Upper lobe of left lung (tissue), 6 donors: ENCODE results near the gene SLC35C1. TPM values are rescaled to one million over a fixed set of nuclear protein-coding genes. Genes with fewer than 3 reads are reported as not detected.
A peak's percentile ranks its signal among the peaks of the same experiment; 100 is the strongest.

ENCODE experiments used
- ATAC-seq, 2 donors: fragments of 200-7000 bp; cut with Tn5 transposase; one replicate each; pipeline ENCODE4 v1.9.1; 2022; ENCODE audit warnings: mild to moderate bottlenecking in 2 of 2, moderate library complexity in 2 of 2; ENCODE audit not compliant: low FRiP score in 2 of 2
- DNase-seq, 2 donors: peaks; one replicate each; pipeline ENCODE4 v3.0.0-alpha.2; 2019 to 2020
- H3K27ac ChIP-seq, 4 donors: fragments of 200-600 bp; sonication (generic); one replicate each; pipeline ENCODE4 v1.5.1; 2016 to 2019
- H3K27me3 ChIP-seq, 4 donors: fragments of 200-600 bp; sonication (generic); one replicate each; pipeline ENCODE4 v1.5.1; 2017 to 2019
- H3K36me3 ChIP-seq, 4 donors: fragments of 200-600 bp; sonication (generic); one replicate each; pipeline ENCODE4 v1.5.1; 2016 to 2019
- H3K4me1 ChIP-seq, 4 donors: fragments of 200-600 bp; sonication (generic); one replicate each; pipeline ENCODE4 v1.5.1; 2018 to 2019
- H3K4me3 ChIP-seq, 4 donors: fragments of 200-600 bp; sonication (generic); one replicate each; pipeline ENCODE4 v1.5.1; 2017 to 2019; ENCODE audit warnings: mild to moderate bottlenecking in 2 of 4, moderate library complexity in 1 of 4
- H3K9me3 ChIP-seq, 4 donors: fragments of 200-600 bp; sonication (generic); one replicate each; pipeline ENCODE4 v1.5.1; 2018 to 2019
- CTCF ChIP-seq, 6 experiments: fragments of 450-650 bp in 4 of 6; fragments of 200-600 bp in 2 of 6; sonication (generic) in 2 of 6; IDR thresholded peaks; one replicate each; pipeline ENCODE4 v1.5.1; 2016 to 2019; ENCODE audit warnings: antibody characterized with exemption in 6 of 6
- EP300 ChIP-seq, 4 donors: sonication (generic); formaldehyde crosslinking; IDR thresholded peaks; one replicate each; pipeline ENCODE4 v1.5.1; 2017; ENCODE audit warnings: antibody characterized with exemption in 4 of 4, control low read depth in 2 of 4
- POLR2A ChIP-seq, 4 donors: fragments of 450-650 bp; IDR thresholded peaks; one replicate each; pipeline ENCODE4 v1.5.1; 2016 to 2017; ENCODE audit warnings: antibody characterized with exemption in 4 of 4, mild to moderate bottlenecking in 2 of 4
- POLR2AphosphoS5 ChIP-seq, 2 donors: sonication (generic); formaldehyde crosslinking; IDR thresholded peaks; one replicate each; pipeline ENCODE4 v1.5.1; 2017; ENCODE audit warnings: antibody characterized with exemption in 2 of 2
- WGBS, 2 donors: methylation state at CpG; one replicate each; pipeline ENCODE4 v1.1.5; 2017 to 2018; 5-methylcytosine and 5-hydroxymethylcytosine counted together
- total RNA-seq, 6 donors: library from RNA; depleted of rRNA in 4 of 6; stranded (reverse); fragments of >200 nt in 4 of 6; gene quantifications; one replicate each; pipeline versions ENCODE4 v1.1.0 to v1.2.1, GENCODE V29; 2016 to 2021
- donor health status: DM: no; HTN: no; CAD: no; lungs with moderate emphysema.
- donor health status: DM: no; HTN: yes; CAD: no; lungs with severe emphysema.

SLC35C1 gene
- total RNA-seq, 6 donors from 2014 or later = 18.3 to 50.9 (median 24.0) TPM

GRCh38 chr11:45796461-45796861, 8.5 kb upstream of the SLC35C1 start:
- Histone ChIP-seq H3K27ac (no peak overlapping the region), H3K36me3 (no peaks in the 10 kb centered on the region), H3K4me1 (peaks cover 0 to 11% (median 4%) of the 10 kb centered on the region in 4 donors), H3K9me3 (no peaks in the 10 kb centered on the region), H3K4me3 (no peak overlapping the region), H3K27me3 (no peaks in the 10 kb centered on the region)
- no peak for TF ChIP-seq CTCF (IDR thresholded peaks at IDR 0.05)
- TF ChIP-seq POLR2A (IDR thresholded peaks at IDR 0.05) = no peak
- TF ChIP-seq EP300 (IDR thresholded peaks at IDR 0.05) = no peak
- no peak for TF ChIP-seq POLR2AphosphoS5 (IDR thresholded peaks at IDR 0.05)
- ATAC-seq (no peak), DNase-seq (no peak)
- WGBS, 2 donors = 94 to 96% methylated on average over 8 of the region's 8 CpGs

DNA sequence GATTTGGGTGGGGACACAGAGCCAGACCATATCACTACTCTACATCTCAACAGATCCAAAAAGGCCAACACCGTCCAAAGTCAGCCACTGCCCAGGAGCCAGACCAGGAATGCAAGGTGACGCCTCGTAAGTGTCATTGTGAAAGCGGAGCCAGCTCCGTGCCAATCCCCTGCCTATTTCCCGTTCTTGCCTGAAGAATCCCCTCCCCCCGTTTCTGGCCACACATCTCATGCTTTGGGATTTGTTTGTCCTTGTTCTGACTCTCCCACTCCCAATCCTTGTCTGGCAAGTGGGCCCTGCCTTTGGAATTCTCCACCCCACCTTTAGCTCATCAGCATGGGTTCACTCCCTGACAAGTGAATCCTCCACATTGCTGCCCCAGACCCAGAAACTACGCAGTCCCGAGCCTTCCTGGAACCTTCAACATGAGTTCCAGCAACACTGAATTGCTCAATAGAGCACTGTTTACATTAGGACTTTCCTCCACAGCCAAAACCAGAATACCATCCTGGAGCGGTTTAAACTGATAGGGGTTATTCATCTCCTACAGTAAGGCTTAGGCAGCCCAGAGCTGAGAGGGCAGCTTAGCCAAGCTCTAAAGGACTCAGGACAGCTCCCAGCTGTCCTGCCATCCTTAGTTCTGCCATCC, 6.0 kb upstream of the SLC35C1 start:
- DNase-seq (peak in 1 of 2 donors; percentile 83), ATAC-seq (peak in 1 of 2 donors; percentile 72)
- no peak overlapping the region for H3K4me3 ChIP-seq
- no peaks in the 10 kb centered on the region for H3K27me3 ChIP-seq
- H3K4me1 ChIP-seq = peaks cover 0 to 20% (median 9%) of the 10 kb centered on the region in 4 donors
- TF ChIP-seq POLR2A (IDR thresholded peaks at IDR 0.05) (peak in 1 of 4 donors; percentile 10), POLR2AphosphoS5 (IDR thresholded peaks at IDR 0.05) (peak; percentile 46 to 52), EP300 (IDR thresholded peaks at IDR 0.05) (peak; percentile 17 to 89 (median 62)), CTCF (IDR thresholded peaks at IDR 0.05) (no peak)
- no peaks in the 10 kb centered on the region for H3K36me3 ChIP-seq
- H3K27ac ChIP-seq = peak overlapping the region; percentile 57 to 81 (median 74)
- H3K9me3 ChIP-seq = no peaks in the 10 kb centered on the region
- 52 to 54% methylated on average over 10 of the region's 10 CpGs for WGBS, 2 donors

- no peak for ATAC-seq
- Histone ChIP-seq H3K36me3 (no peaks in the 10 kb centered on the region), H3K4me1 (peaks cover 0 to 22% (median 6%) of the 10 kb centered on the region in 4 donors), H3K27ac (peak overlapping the region in 3 of 4 donors; percentile 57 to 81 (median 73)), H3K9me3 (no peaks in the 10 kb centered on the region), H3K4me3 (no peak overlapping the region), H3K27me3 (no peaks in the 10 kb centered on the region)
- no peak for DNase-seq
- whole genome bisulfite sequencing, 2 donors = 95 to 97% methylated on average over 3 of the region's 3 CpGs
- TF ChIP-seq EP300 (IDR thresholded peaks at IDR 0.05) (no peak), CTCF (IDR thresholded peaks at IDR 0.05) (no peak), POLR2AphosphoS5 (IDR thresholded peaks at IDR 0.05) (no peak), POLR2A (IDR thresholded peaks at IDR 0.05) (no peak)
Measured at GRCh38 chr11:45799562-45799961, 5.4 kb upstream of the SLC35C1 start.

GRCh38 chr11:45800261-45800660, 4.7 kb upstream of the SLC35C1 start:
- Histone ChIP-seq H3K4me1 (peaks cover 0 to 23% (median 6%) of the 10 kb centered on the region in 4 donors), H3K27ac (no peak overlapping the region), H3K36me3 (no peaks in the 10 kb centered on the region), H3K9me3 (no peaks in the 10 kb centered on the region), H3K27me3 (no peaks in the 10 kb centered on the region), H3K4me3 (no peak overlapping the region)
- ATAC-seq (no peak), DNase-seq (no peak)
- WGBS, 2 donors = 94 to 98% methylated on average over 2 of the region's 2 CpGs
- TF ChIP-seq POLR2A (IDR thresholded peaks at IDR 0.05) (no peak), CTCF (IDR thresholded peaks at IDR 0.05) (no peak), POLR2AphosphoS5 (IDR thresholded peaks at IDR 0.05) (no peak), EP300 (IDR thresholded peaks at IDR 0.05) (no peak)
